ENCODE results near the gene NOP53. TPM values are rescaled to one million over a fixed set of nuclear protein-coding genes. Genes with fewer than 3 reads are reported as not detected.

The NOP53 gene
- total RNA-seq, 3 donors from 2014 or later (not counting 1 experiment from before 2014, with no cell fraction given), result 416 to 445 (median 428) TPM

GRCh38 chr19:47765523-47766358, 20.4 kb downstream of the NOP53 start:
- TF ChIP-seq, protein P1, sequence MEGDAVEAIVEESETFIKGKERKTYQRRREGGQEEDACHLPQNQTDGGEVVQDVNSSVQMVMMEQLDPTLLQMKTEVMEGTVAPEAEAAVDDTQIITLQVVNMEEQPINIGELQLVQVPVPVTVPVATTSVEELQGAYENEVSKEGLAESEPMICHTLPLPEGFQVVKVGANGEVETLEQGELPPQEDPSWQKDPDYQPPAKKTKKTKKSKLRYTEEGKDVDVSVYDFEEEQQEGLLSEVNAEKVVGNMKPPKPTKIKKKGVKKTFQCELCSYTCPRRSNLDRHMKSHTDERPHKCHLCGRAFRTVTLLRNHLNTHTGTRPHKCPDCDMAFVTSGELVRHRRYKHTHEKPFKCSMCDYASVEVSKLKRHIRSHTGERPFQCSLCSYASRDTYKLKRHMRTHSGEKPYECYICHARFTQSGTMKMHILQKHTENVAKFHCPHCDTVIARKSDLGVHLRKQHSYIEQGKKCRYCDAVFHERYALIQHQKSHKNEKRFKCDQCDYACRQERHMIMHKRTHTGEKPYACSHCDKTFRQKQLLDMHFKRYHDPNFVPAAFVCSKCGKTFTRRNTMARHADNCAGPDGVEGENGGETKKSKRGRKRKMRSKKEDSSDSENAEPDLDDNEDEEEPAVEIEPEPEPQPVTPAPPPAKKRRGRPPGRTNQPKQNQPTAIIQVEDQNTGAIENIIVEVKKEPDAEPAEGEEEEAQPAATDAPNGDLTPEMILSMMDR (IDR thresholded peaks at IDR 0.05), result peak; percentile 53
- Histone ChIP-seq H3K9me3 (ENCODE audit: control insufficient read depth, insufficient read depth, low read length) (no peaks in the 10 kb centered on the region), H3K4me1 (ENCODE audit: control insufficient read depth, insufficient read depth, low read length) (no peaks in the 10 kb centered on the region), H3K27me3 (ENCODE audit: control insufficient read depth, insufficient read depth, low read length) (no peaks in the 10 kb centered on the region), H3K27ac (ENCODE audit: low read length) (no peak overlapping the region), H3K36me3 (ENCODE audit: control insufficient read depth, insufficient read depth, low read length) (no peaks in the 10 kb centered on the region), H3K4me3 (ENCODE audit: low read length) (no peak overlapping the region)
- Mint-ChIP-seq H3K4me3 (no peak overlapping the region), H3K4me1 (peaks cover 0 to 5% of the 10 kb centered on the region in 2 donors), H3K27ac (no peak overlapping the region), H3K27me3 (ENCODE audit: low read depth in 2 of 2) (no peaks in the 10 kb centered on the region), H3K9me3 (no peaks in the 10 kb centered on the region), H3K36me3 (no peaks in the 10 kb centered on the region)
- 53% methylated on average over 19 of the region's 19 CpGs for WGBS (ENCODE audit: insufficient coverage)
- intact Hi-C loops (cut with micrococcal nuclease), result loop anchor here (2.0 kb wide), 1 partner anchor 23 kb away; no protein-coding TSS in a partner anchor
- DNase-seq (peak in 1 of 2 donors; percentile 69), ATAC-seq (peak; percentile 46 to 62 (median 58))

DNA sequence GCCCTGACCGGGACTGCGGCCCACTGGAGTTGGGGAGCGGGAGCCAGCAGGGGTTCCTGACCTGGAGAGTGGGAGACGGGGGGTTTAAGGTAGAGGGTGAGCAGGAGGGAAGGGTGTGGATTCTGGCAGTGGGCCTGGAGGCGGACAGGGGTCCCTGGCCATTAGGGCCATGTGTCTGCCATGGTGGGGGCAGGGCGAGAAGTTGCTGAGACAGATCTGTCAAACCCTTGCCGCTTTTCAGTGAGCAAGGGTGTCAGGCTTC, 20.9 kb downstream of the NOP53 start:
- H3K4me3 ChIP-seq (ENCODE audit: low read length), result no peak overlapping the region
- H3K36me3 ChIP-seq (ENCODE audit: control insufficient read depth, insufficient read depth, low read length), result no peaks in the 10 kb centered on the region
- Mint-ChIP-seq H3K9me3 (no peaks in the 10 kb centered on the region), H3K27ac (no peak overlapping the region), H3K27me3 (ENCODE audit: low read depth in 2 of 2) (no peaks in the 10 kb centered on the region), H3K4me3 (no peak overlapping the region), H3K4me1 (peaks cover 0 to 5% of the 10 kb centered on the region in 2 donors), H3K36me3 (no peaks in the 10 kb centered on the region)
- no peaks in the 10 kb centered on the region for H3K4me1 ChIP-seq (ENCODE audit: control insufficient read depth, insufficient read depth, low read length)
- TF ChIP-seq, protein P1 (IDR thresholded peaks at IDR 0.05), result no peak
- ATAC-seq, result peak in 1 of 3 donors; percentile 4
- intact Hi-C loops (cut with micrococcal nuclease), result loop anchor here (2.0 kb wide), 1 partner anchor 23 kb away; no protein-coding TSS in a partner anchor
- no peak for DNase-seq
- H3K27ac ChIP-seq (ENCODE audit: low read length), result no peak overlapping the region
- no peaks in the 10 kb centered on the region for H3K27me3 ChIP-seq (ENCODE audit: control insufficient read depth, insufficient read depth, low read length)
- WGBS (ENCODE audit: insufficient coverage), result 91% methylated on average over 7 of the region's 7 CpGs
- H3K9me3 ChIP-seq (ENCODE audit: control insufficient read depth, insufficient read depth, low read length), result no peaks in the 10 kb centered on the region

GRCh38 chr19:47766670-47767069, 21.3 kb downstream of the NOP53 start:
- no peaks in the 10 kb centered on the region for H3K36me3 ChIP-seq (ENCODE audit: control insufficient read depth, insufficient read depth, low read length)
- ATAC-seq (no peak), DNase-seq (peak in 1 of 2 donors; percentile 4)
- no peaks in the 10 kb centered on the region for H3K9me3 Mint-ChIP-seq
- H3K27me3 Mint-ChIP-seq (ENCODE audit: low read depth in 2 of 2), result no peaks in the 10 kb centered on the region
- H3K36me3 Mint-ChIP-seq, result no peaks in the 10 kb centered on the region
- H3K27ac ChIP-seq (ENCODE audit: low read length), result no peak overlapping the region
- no peaks in the 10 kb centered on the region for H3K27me3 ChIP-seq (ENCODE audit: control insufficient read depth, insufficient read depth, low read length)
- WGBS (ENCODE audit: insufficient coverage), result 93% methylated on average over 7 of the region's 7 CpGs
- H3K4me1 ChIP-seq (ENCODE audit: control insufficient read depth, insufficient read depth, low read length), result no peaks in the 10 kb centered on the region
- no peak overlapping the region for H3K27ac Mint-ChIP-seq
- peaks cover 0 to 5% of the 10 kb centered on the region in 2 donors for H3K4me1 Mint-ChIP-seq
- intact Hi-C loops (cut with micrococcal nuclease), result loop anchor here (2.0 kb wide), 1 partner anchor 22 kb away; no protein-coding TSS in a partner anchor
- TF ChIP-seq, protein P1 (IDR thresholded peaks at IDR 0.05), result no peak
- no peaks in the 10 kb centered on the region for H3K9me3 ChIP-seq (ENCODE audit: control insufficient read depth, insufficient read depth, low read length)
- no peak overlapping the region for H3K4me3 ChIP-seq (ENCODE audit: low read length)
- H3K4me3 Mint-ChIP-seq, result no peak overlapping the region
